HCT116 (cell line): ENCODE results near the gene SEMA6A.

ENCODE experiments used
- CBX3 ChIP-seq: IDR thresholded peaks from 2 replicates; pipeline ENCODE4 v1.6.1; 2012; ENCODE audit warnings: low read depth
- CEBPB ChIP-seq: IDR thresholded peaks from 2 replicates; pipeline ENCODE4 v1.6.1; 2012; ENCODE audit warnings: low read depth
- EGR1 ChIP-seq: IDR thresholded peaks from 2 replicates; pipeline ENCODE4 v1.6.1; 2012; ENCODE audit warnings: low read depth
- EZH2phosphoT487 ChIP-seq: fragments of 200-600 bp; IDR thresholded peaks from 2 replicates; pipeline ENCODE4 v1.6.1; 2018; ENCODE audit warnings: antibody characterized with exemption, borderline replicate concordance
- FOSL1 ChIP-seq: IDR thresholded peaks from 2 replicates; pipeline ENCODE4 v1.6.1; 2012; ENCODE audit warnings: low read depth
- MAX ChIP-seq: IDR thresholded peaks from 2 replicates; pipeline ENCODE4 v1.6.1; 2012
- POLR2A ChIP-seq: IDR thresholded peaks from 2 replicates; pipeline ENCODE4 v1.7.0; 2011; ENCODE audit warnings: borderline replicate concordance; ENCODE audit not compliant: insufficient read depth, insufficient read length; ENCODE audit errors: extremely low read depth
- POLR2AphosphoS5 ChIP-seq: IDR thresholded peaks from 2 replicates; pipeline ENCODE4 v1.6.1; 2011; ENCODE audit warnings: mild to moderate bottlenecking, low read depth, low read length, moderate library complexity
- SIN3A ChIP-seq: IDR thresholded peaks from 2 replicates; pipeline ENCODE4 v1.6.1; 2012; ENCODE audit warnings: low read depth
- SP1 ChIP-seq: IDR thresholded peaks from 2 replicates; pipeline ENCODE4 v1.6.1; 2012; ENCODE audit warnings: low read depth
- YY1 ChIP-seq: IDR thresholded peaks from 2 replicates; pipeline ENCODE4 v1.6.1; 2011; ENCODE audit warnings: low read length, low read depth, moderate library complexity, mild to moderate bottlenecking; ENCODE audit not compliant: insufficient replicate concordance; ENCODE audit errors: extremely low read depth
- ZNF274 ChIP-seq: fragments of 200-500 bp; sonication (Bioruptor generic); IDR thresholded peaks from 2 replicates; pipeline ENCODE4 v1.6.1; 2014; ENCODE audit warnings: mild to moderate bottlenecking, low read depth, low read length, inconsistent platforms
- TF ChIP-seq, protein P1 (sequence below): IDR thresholded peaks from 2 replicates; pipeline ENCODE4 v1.6.1; 2012; ENCODE audit warnings: low read depth
- TF ChIP-seq, protein P2 (sequence below), 3 experiments: fragments of 200-600 bp in 1 of 3; sonication (generic) in 1 of 3; IDR thresholded peaks in 2 of 3; conservative IDR thresholded peaks in 1 of 3; 2 replicates each; pipeline ENCODE4 v1.5.1; 2012 to 2017; ENCODE audit warnings: low read depth in 2 of 3, low read length in 2 of 3, antibody characterized with exemption in 1 of 3, borderline replicate concordance in 1 of 3, control low read depth in 1 of 3, mild to moderate bottlenecking in 1 of 3, mixed read lengths in 1 of 3, mixed run types in 1 of 3, moderate library complexity in 1 of 3; ENCODE audit not compliant: insufficient read depth in 1 of 3

- TF ChIP-seq POLR2A (no peak), SIN3A (no peak), ZNF274 (no peak), EZH2phosphoT487 (no peak), FOSL1 (no peak), POLR2AphosphoS5 (no peak), CBX3 (no peak), CEBPB (no peak), YY1 (no peak), EGR1 (no peak), SP1 (no peak), MAX (no peak)
- TF ChIP-seq, protein P1, sequence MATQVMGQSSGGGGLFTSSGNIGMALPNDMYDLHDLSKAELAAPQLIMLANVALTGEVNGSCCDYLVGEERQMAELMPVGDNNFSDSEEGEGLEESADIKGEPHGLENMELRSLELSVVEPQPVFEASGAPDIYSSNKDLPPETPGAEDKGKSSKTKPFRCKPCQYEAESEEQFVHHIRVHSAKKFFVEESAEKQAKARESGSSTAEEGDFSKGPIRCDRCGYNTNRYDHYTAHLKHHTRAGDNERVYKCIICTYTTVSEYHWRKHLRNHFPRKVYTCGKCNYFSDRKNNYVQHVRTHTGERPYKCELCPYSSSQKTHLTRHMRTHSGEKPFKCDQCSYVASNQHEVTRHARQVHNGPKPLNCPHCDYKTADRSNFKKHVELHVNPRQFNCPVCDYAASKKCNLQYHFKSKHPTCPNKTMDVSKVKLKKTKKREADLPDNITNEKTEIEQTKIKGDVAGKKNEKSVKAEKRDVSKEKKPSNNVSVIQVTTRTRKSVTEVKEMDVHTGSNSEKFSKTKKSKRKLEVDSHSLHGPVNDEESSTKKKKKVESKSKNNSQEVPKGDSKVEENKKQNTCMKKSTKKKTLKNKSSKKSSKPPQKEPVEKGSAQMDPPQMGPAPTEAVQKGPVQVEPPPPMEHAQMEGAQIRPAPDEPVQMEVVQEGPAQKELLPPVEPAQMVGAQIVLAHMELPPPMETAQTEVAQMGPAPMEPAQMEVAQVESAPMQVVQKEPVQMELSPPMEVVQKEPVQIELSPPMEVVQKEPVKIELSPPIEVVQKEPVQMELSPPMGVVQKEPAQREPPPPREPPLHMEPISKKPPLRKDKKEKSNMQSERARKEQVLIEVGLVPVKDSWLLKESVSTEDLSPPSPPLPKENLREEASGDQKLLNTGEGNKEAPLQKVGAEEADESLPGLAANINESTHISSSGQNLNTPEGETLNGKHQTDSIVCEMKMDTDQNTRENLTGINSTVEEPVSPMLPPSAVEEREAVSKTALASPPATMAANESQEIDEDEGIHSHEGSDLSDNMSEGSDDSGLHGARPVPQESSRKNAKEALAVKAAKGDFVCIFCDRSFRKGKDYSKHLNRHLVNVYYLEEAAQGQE: no peak
- TF ChIP-seq, protein P2, sequence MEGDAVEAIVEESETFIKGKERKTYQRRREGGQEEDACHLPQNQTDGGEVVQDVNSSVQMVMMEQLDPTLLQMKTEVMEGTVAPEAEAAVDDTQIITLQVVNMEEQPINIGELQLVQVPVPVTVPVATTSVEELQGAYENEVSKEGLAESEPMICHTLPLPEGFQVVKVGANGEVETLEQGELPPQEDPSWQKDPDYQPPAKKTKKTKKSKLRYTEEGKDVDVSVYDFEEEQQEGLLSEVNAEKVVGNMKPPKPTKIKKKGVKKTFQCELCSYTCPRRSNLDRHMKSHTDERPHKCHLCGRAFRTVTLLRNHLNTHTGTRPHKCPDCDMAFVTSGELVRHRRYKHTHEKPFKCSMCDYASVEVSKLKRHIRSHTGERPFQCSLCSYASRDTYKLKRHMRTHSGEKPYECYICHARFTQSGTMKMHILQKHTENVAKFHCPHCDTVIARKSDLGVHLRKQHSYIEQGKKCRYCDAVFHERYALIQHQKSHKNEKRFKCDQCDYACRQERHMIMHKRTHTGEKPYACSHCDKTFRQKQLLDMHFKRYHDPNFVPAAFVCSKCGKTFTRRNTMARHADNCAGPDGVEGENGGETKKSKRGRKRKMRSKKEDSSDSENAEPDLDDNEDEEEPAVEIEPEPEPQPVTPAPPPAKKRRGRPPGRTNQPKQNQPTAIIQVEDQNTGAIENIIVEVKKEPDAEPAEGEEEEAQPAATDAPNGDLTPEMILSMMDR (IDR thresholded peaks at IDR 0.05 in 2 of 3, conservative IDR thresholded peaks at IDR 0.05 in 1 of 3; ENCODE audit: borderline replicate concordance in 1 of 3, insufficient read depth in 1 of 3, low read depth in 2 of 3, low read length in 2 of 3): no peak
These were observed 66.5 kb downstream of the SEMA6A start for GRCh38 chr5:116507941-116508655.
